BE2C (cell line): ENCODE measurements around the gene GRAMD1C.

Experiments
- DNase-seq: peaks from one replicate; pipeline ENCODE4 v3.0.0-alpha.2; 2020
- H3K27me3 ChIP-seq: fragments of 250-450 bp; sonication (Bioruptor Pico); 2 replicates; pipeline ENCODE4 v1.5.1; 2020; ENCODE audit warnings: mild to moderate bottlenecking
- H3K36me3 ChIP-seq: fragments of 250-450 bp; sonication (Bioruptor Pico); 2 replicates; pipeline ENCODE4 v1.5.1; 2020; ENCODE audit warnings: mild to moderate bottlenecking
- H3K4me1 ChIP-seq: fragments of 250-450 bp; sonication (Bioruptor Pico); 2 replicates; pipeline ENCODE4 v1.5.1; 2020
- H3K4me3 ChIP-seq: 2 replicates; pipeline ENCODE4 v1.5.1; 2011; ENCODE audit warnings: low read depth, low read length
- H3K9me3 ChIP-seq: fragments of 250-450 bp; sonication (Bioruptor Pico); 2 replicates; pipeline ENCODE4 v1.5.1; 2020
- TF ChIP-seq, protein P1 (sequence below): IDR thresholded peaks from 2 replicates; pipeline ENCODE4 v1.5.1; 2012; ENCODE audit warnings: mild to moderate bottlenecking, low read depth, low read length

The GRAMD1C gene

DNA sequence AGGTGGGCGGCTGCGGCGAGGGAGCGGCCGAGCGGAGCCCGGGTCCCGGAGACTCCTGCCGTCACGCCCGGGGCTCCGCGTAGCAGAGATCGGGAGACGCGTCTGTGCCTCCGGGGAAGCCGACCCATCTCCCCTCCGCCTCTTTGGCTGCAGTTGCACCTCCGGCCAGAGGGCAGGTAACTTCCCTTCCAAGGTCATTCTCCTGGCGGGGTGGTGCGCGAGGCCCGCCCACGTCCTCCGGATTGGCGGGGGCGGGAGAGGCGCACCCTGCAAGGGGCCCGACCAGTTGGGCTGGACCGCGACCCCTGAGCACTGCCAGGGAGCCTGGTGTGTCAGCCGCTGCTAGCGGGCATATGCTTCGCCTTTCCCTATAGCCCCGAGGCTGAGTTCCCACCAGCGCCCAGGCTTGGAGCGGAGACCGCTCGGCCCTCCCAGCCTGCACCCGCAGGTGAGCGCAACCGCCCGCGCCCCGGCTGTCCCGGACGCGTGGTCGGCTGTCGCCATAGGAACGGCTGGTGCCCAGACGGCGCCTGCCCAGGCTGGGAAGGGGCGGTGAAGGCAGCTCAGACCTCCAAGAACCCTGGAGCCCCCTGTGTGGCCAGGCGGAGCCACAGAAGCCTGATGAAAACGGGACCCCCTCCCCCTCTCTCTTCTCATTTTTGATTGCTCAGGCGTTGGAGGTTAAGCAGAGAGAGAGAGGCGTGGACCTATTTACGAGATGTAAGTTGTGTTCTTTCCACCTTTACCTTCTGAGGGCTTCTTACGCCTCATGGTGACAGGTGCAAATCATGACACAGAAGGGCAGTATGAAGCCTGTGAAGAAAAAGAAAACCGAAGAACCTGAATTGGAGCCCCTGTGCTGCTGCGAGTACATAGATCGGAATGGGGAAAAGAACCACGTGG, 109.7 kb downstream of the GRAMD1C start:
- Histone ChIP-seq H3K36me3 (no peaks in the 10 kb centered on the region), H3K4me3 (peak overlapping the region; percentile 32), H3K4me1 (no peaks in the 10 kb centered on the region), H3K9me3 (no peaks in the 10 kb centered on the region), H3K27me3 (peaks cover 96% of the 10 kb centered on the region)
- TF ChIP-seq, protein P1, sequence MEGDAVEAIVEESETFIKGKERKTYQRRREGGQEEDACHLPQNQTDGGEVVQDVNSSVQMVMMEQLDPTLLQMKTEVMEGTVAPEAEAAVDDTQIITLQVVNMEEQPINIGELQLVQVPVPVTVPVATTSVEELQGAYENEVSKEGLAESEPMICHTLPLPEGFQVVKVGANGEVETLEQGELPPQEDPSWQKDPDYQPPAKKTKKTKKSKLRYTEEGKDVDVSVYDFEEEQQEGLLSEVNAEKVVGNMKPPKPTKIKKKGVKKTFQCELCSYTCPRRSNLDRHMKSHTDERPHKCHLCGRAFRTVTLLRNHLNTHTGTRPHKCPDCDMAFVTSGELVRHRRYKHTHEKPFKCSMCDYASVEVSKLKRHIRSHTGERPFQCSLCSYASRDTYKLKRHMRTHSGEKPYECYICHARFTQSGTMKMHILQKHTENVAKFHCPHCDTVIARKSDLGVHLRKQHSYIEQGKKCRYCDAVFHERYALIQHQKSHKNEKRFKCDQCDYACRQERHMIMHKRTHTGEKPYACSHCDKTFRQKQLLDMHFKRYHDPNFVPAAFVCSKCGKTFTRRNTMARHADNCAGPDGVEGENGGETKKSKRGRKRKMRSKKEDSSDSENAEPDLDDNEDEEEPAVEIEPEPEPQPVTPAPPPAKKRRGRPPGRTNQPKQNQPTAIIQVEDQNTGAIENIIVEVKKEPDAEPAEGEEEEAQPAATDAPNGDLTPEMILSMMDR = no peak
- peak; percentile 17 for DNase-seq

DNA sequence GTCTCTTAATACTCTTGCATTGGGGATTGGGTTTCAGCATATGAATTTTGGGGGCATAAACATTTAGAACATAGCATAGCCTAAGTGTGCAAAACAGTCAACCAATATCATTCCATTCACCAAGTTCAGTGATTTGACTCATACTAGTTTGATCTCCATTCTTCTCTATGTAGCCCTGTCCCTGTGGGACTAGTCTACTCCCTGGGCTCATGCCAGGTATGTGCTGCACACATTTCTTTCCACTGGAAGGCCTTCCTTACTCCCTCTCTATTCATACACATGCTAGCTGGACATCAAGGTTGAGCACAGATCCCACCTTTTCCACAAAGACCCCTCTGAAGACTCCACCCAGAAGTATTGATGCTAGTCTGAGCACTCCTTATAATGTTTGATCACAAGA, 114.3 kb downstream of the GRAMD1C start:
- TF ChIP-seq, protein P1 = no peak
- Histone ChIP-seq H3K27me3 (peaks cover 72% of the 10 kb centered on the region), H3K36me3 (no peaks in the 10 kb centered on the region), H3K4me1 (no peaks in the 10 kb centered on the region), H3K4me3 (no peak overlapping the region), H3K9me3 (no peaks in the 10 kb centered on the region)
- no peak for DNase-seq

DNA sequence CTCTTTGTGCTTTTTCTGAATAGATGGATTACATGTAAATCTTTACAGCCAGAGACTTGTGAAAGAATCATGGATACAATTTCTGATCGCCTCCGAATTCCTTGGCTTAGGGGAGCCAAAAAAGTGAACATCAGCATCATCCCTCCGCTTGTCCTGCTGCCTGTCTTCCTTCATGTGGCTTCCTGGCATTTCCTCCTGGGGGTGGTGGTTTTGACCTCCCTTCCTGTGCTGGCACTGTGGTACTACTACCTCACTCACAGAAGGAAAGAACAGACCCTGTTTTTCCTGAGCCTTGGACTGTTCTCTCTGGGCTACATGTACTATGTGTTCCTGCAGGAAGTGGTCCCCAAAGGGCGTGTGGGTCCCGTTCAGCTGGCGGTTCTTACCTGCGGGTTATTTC, 115.1 kb downstream of the GRAMD1C start:
- TF ChIP-seq, protein P1 = no peak
- no peaks in the 10 kb centered on the region for H3K36me3 ChIP-seq
- H3K9me3 ChIP-seq = no peaks in the 10 kb centered on the region
- H3K4me3 ChIP-seq = no peak overlapping the region
- H3K4me1 ChIP-seq = no peaks in the 10 kb centered on the region
- no peak for DNase-seq
- H3K27me3 ChIP-seq = peaks cover 65% of the 10 kb centered on the region

DNA sequence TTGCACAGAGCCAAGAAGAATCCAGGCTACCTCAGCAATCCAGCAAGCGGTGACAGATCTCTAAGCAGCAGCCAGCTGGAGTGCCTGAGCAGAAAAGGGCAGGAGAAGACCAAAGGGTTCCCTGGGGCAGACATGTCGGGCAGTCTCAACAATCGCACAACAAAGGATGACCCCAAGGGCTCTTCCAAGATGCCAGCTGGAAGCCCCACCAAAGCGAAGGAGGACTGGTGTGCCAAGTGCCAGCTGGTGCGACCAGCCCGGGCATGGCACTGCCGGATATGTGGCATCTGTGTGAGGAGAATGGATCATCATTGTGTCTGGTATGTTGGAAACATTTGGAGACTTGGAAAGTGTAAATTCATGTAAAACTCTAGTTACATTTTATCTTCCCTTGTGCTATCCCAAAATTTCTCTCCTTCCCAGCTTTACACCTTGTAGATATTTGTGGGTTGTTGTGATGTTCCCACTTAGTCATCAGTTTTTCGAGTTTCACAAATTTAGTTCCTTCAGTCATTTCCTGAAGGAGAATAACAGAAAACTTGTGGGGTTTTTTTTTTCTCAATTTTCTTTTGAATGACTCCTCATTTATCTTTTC, 115.6 kb downstream of the GRAMD1C start:
- no peak for DNase-seq
- H3K36me3 ChIP-seq = no peaks in the 10 kb centered on the region
- no peaks in the 10 kb centered on the region for H3K9me3 ChIP-seq
- H3K4me3 ChIP-seq = no peak overlapping the region
- TF ChIP-seq, protein P1 = no peak
- peaks cover 59% of the 10 kb centered on the region for H3K27me3 ChIP-seq
- H3K4me1 ChIP-seq = no peaks in the 10 kb centered on the region

DNA sequence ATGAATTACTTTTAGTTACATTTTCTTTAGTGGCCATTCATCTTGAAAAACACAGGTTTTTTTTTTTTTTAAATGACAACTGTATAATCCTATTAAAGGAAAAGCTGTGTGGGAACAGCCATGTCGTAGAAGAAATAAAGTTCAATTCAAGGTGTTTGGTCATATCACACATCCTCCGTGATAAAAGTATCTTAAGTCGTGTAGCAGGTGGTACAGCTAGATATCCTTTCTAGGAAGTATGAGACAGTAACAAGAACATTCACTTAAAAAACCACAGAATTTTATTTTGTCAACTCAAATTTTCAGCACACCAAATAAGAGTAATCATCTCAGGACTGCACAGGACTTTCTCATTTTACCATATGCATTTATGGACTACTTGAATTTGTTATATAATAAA, 125.3 kb downstream of the GRAMD1C start:
- no peak for DNase-seq
- no peak overlapping the region for H3K4me3 ChIP-seq
- peaks cover 11% of the 10 kb centered on the region for H3K27me3 ChIP-seq

More for the DNA sequence above, 125.3 kb downstream of the GRAMD1C start:
- H3K4me1 ChIP-seq = no peaks in the 10 kb centered on the region
- no peaks in the 10 kb centered on the region for H3K9me3 ChIP-seq
- TF ChIP-seq, protein P1 = no peak
- H3K36me3 ChIP-seq = no peaks in the 10 kb centered on the region
